ENCODE results near the gene DCHS2.

- no peak for TF ChIP-seq CTCF (IDR thresholded peaks at IDR 0.05; ENCODE audit: poor library complexity)
- TF ChIP-seq EZH2 (IDR thresholded peaks at IDR 0.05; ENCODE audit: borderline replicate concordance), result no peak
- TF ChIP-seq EZH2phosphoT487 (IDR thresholded peaks at IDR 0.05; ENCODE audit: low read depth, severe bottlenecking, unreplicated experiment), result no peak
These were observed 6.3 kb downstream of the DCHS2 start for GRCh38 chr4:154485127-154485773.
